HG02840 (cell line): Measurements from ENCODE around the gene MED31.
"Not testable (repeated sequence)": the region's sequence is repeated elsewhere in the genome, so short reads cannot be mapped to it uniquely, and the experiment has no call there.

Experiments used
- ATAC-seq: cut with Tn5 transposase; IDR thresholded peaks from one replicate; pipeline ENCODE4 v1.9.1; 2021; ENCODE audit warnings: mild to moderate bottlenecking, moderate library complexity, moderate number of reproducible peaks; ENCODE audit not compliant: unreplicated experiment, low FRiP score

MED31 gene

GRCh38 chr17:6651354-6651918 lies at the start of gene MED31, which contains the start of gene C17orf100:
MED31 (minus strand) TSS chr17:6651605; CDS start chr17:6651528, 77 bp downstream.
C17orf100 (plus strand) TSS chr17:6651762; CDS start chr17:6651914, 152 bp downstream.
- ATAC-seq = peak; percentile 89

- ATAC-seq = no peak
Measured at GRCh38 chr17:6700948-6701307, 49.5 kb upstream of the MED31 start.

- no peak for ATAC-seq
Measured at GRCh38 chr17:6699997-6700947, 48.9 kb upstream of the MED31 start.

GRCh38 chr17:6698004-6698403 lies 46.6 kb upstream of the MED31 start:
- no peak for ATAC-seq

GRCh38 chr17:6696906-6697305 lies 45.5 kb upstream of the MED31 start:
- ATAC-seq = no peak

GRCh38 chr17:6695565-6695964 lies 44.2 kb upstream of the MED31 start:
- no peak for ATAC-seq

GRCh38 chr17:6695051-6695450 lies 43.6 kb upstream of the MED31 start:
- no peak for ATAC-seq

- not testable (repeated sequence) for ATAC-seq
Measured at GRCh38 chr17:6691958-6692357, 40.6 kb upstream of the MED31 start.

- no peak for ATAC-seq
Measured at GRCh38 chr17:6691546-6691945, 40.1 kb upstream of the MED31 start.

- no peak for ATAC-seq
Measured at GRCh38 chr17:6690641-6691040, 39.2 kb upstream of the MED31 start.

GRCh38 chr17:6688944-6689343 lies 37.5 kb upstream of the MED31 start:
- ATAC-seq = no peak

GRCh38 chr17:6686026-6686425 lies 34.6 kb upstream of the MED31 start:
- ATAC-seq = no peak

- ATAC-seq = no peak
Measured at GRCh38 chr17:6684881-6685767, 33.7 kb upstream of the MED31 start.

- ATAC-seq = no peak
Measured at GRCh38 chr17:6684460-6684783, 33.0 kb upstream of the MED31 start.

- no peak for ATAC-seq
Measured at GRCh38 chr17:6683730-6684459, 32.5 kb upstream of the MED31 start.

GRCh38 chr17:6683081-6683684 lies 31.8 kb upstream of the MED31 start:
- no peak for ATAC-seq

GRCh38 chr17:6682339-6682738 lies 30.9 kb upstream of the MED31 start:
- no peak for ATAC-seq

- ATAC-seq = no peak
Measured at GRCh38 chr17:6681671-6682070, 30.3 kb upstream of the MED31 start.

GRCh38 chr17:6681176-6681575 lies 29.8 kb upstream of the MED31 start:
- ATAC-seq = no peak

GRCh38 chr17:6679241-6679640 lies 27.8 kb upstream of the MED31 start:
- no peak for ATAC-seq
